Activated CD8-positive, alpha-beta memory T cell treated with anti-CD3 and anti-CD28 coated beads, Interleukin-2, amount 50 U/mL, for 24 hours (primary cell): ENCODE results near the gene LTF.
"Not testable (repeated sequence)": the region's sequence is repeated elsewhere in the genome, so short reads cannot be mapped to it uniquely, and the experiment has no call there.

ENCODE experiments used
- DNase-seq: peaks from one replicate; pipeline ENCODE4 v3.0.0-alpha.2; 2020; ENCODE audit errors: extremely low read depth

The LTF gene

GRCh38 chr3:46416125-46416810 lies 48.4 kb downstream of the LTF start:
- DNase-seq = no peak

- DNase-seq = no peak
Measured at GRCh38 chr3:46414739-46415138, 50.0 kb downstream of the LTF start.

- no peak for DNase-seq
Measured at GRCh38 chr3:46413951-46414350, 50.8 kb downstream of the LTF start.

GRCh38 chr3:46412786-46413298 lies 51.9 kb downstream of the LTF start:
- DNase-seq = no peak

GRCh38 chr3:46411271-46411670 lies 53.4 kb downstream of the LTF start:
- DNase-seq = no peak

GRCh38 chr3:46410669-46411068 lies 54.0 kb downstream of the LTF start:
- DNase-seq = no peak

- DNase-seq = no peak
Measured at GRCh38 chr3:46409739-46410489, 54.8 kb downstream of the LTF start.

GRCh38 chr3:46408853-46409252 lies 55.9 kb downstream of the LTF start:
- no peak for DNase-seq

- DNase-seq = no peak
Measured at GRCh38 chr3:46407970-46408369, 56.7 kb downstream of the LTF start.

GRCh38 chr3:46406788-46407611 lies 57.7 kb downstream of the LTF start, which contains the start of the genes CCR5AS and CCRL2:
CCR5AS (minus strand) TSS chr3:46407066.
CCRL2 (plus strand) TSS chr3:46407259; CDS start chr3:46408080, 821 bp downstream.
- no peak for DNase-seq

GRCh38 chr3:46406443-46406787 lies 58.3 kb downstream of the LTF start:
- DNase-seq = no peak

- DNase-seq = no peak
Measured at GRCh38 chr3:46405301-46406019, 59.2 kb downstream of the LTF start.

- not testable (repeated sequence) for DNase-seq
Measured at GRCh38 chr3:46402902-46403301, 61.8 kb downstream of the LTF start.

GRCh38 chr3:46401579-46401978 lies 63.1 kb downstream of the LTF start:
- no peak for DNase-seq

GRCh38 chr3:46400846-46401245 lies 63.9 kb downstream of the LTF start:
- no peak for DNase-seq

GRCh38 chr3:46400000-46400734 lies 64.5 kb downstream of the LTF start:
- no peak for DNase-seq

- no peak for DNase-seq
Measured at GRCh38 chr3:46399557-46399956, 65.1 kb downstream of the LTF start.

- no peak for DNase-seq
Measured at GRCh38 chr3:46399098-46399497, 65.6 kb downstream of the LTF start.

- no peak for DNase-seq
Measured at GRCh38 chr3:46398186-46398955, 66.3 kb downstream of the LTF start.

GRCh38 chr3:46397111-46397510 lies 67.6 kb downstream of the LTF start:
- no peak for DNase-seq
